Right hindlimb (tissue), 1 donor: ENCODE data around the gene SHROOM1.
"Not testable (repeated sequence)": the region's sequence is repeated elsewhere in the genome, so short reads cannot be mapped to it uniquely, and the experiment has no call there.

Experiments
- DNase-seq: peaks from one replicate; pipeline ENCODE4 v3.0.0-alpha.2; 2018

SHROOM1 gene

GRCh38 chr5:132830436-132831094 is at the start of gene SHROOM1:
Gene SHROOM1 (minus strand): TSS chr5:132830647. CDS start chr5:132826140, 4,507 bp downstream.
- DNase-seq, result peak; percentile 54

DNA sequence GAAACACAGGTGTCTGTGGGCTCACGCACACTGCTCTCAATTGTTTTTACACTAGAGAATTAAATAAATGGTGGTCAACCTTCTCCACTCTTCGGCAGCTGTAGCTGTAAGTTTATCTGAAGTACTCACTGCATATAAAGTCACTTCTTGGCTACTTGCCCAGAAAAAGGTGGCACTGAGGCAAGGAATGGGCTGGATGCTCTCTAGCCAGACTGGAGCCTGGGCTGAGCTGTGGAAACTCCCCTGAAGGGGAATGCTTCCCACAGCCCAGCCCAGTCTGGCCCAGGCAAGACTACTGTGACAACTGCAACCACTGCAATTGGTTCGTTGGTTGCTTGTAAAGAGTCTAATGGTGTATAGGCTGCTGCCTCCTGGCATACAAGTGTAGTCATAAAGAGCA is 47.5 kb upstream of the SHROOM1 start:
- no peak for DNase-seq

GRCh38 chr5:132877466-132877865 is 47.0 kb upstream of the SHROOM1 start:
- DNase-seq, result no peak

DNA sequence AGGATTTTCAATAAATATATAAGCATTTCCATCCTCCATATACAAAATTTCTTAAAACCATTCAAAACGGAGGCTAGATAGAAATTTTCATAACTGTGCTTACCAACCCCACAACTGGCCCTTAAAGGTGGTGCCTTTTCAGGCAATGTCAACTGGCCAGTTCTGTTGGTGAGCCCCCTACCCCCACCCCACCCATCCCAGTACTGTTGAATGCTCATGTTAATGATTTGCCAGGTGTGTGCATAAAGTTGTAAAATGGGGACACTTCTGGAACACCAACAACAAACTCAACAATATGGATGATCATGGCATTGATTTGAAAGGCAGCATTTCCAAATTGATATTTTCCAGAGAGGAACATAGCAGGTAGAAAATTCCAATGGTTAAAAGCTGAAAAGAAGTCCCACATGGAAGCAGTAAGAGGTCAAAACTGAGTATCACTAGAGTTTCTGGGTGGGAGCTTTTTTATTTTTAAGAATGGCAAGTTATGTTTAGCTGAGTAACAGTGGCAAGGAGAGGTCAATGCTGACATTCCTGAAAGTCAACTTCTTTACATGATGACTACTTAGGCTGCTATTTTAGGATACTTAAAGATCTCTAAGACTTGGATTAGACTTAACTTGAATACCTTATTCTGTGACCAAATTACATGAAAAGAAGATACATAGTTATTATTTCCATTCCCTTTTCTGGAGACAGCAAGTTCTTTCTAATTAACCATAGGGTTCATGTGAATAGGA is 45.7 kb upstream of the SHROOM1 start:
- no peak for DNase-seq

DNA sequence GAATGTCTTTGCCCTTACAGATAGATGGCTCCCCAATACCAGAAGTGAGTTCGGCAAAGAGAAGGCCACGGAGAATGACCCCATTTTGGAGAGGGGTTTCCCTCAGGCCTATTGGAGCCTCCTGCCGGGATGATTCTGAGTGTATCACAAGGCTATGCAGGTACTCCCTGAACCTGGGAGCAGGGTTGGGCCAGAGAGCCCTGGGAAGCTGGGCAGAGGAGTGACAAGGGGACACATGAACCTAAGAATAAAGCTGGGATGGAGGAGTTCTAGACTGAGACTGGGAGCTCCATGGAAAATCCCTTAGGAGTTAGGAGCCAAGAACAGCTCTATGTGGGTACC is 43.5 kb upstream of the SHROOM1 start:
- DNase-seq, result no peak

DNA sequence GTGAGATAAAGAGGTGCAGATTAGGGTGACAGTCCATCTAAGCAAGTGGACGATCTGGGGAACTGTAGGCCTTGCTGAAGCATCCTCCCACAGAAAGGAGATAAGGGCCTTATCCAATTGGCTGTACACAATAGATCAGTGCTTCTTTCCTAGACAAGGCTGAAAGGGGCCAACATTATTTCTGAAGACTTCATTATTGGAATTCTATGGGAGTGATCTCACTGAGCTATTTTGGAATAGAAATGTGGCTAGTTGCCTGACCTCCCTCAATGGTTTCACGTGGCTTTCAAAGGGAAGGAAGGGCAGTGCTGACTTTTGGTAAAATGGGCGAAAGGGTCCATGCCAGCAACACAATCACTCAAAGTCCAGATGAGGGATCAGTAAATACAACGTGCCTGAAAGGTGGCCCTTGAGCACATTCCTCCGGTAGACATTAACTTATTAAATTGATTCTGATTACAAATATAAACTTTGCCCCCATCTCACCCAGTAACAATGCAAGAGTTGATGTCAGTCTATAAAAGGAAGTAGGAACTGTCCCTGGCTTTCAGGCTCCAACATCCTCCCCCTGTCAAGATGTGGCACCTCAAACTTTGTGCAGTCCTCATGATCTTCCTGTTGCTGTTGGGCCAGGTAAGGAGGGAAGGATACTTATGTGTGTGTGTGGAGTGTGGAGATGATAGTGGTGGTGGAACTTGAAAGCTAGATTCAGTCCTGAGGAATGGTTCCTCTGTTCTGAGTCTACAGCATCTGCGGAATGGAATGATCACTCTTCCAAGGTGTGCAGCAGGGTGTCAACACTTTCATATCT is 42.9 kb upstream of the SHROOM1 start, which contains the start of gene LEAP2:
LEAP2 (plus strand) TSS at position 550 of the 811 bp plus-strand sequence; CDS start at position 577, 27 bp downstream.
- DNase-seq, result no peak

DNA sequence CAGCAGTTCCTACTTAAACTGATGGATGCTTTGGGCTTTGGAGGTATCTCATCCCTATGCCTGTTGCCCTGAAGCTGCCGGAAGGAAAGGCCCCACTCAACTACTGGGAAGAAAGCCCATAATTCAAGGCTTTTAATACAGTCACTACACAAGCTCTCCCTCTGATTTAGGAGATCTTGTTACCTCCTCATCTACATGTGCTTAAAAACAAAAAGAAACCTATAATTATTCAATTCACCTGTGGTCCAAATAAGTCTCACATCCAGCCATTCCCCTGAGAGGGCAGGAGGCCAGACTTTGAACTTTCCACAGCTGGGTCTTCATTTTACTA is 42.3 kb upstream of the SHROOM1 start:
- DNase-seq, result no peak

DNA sequence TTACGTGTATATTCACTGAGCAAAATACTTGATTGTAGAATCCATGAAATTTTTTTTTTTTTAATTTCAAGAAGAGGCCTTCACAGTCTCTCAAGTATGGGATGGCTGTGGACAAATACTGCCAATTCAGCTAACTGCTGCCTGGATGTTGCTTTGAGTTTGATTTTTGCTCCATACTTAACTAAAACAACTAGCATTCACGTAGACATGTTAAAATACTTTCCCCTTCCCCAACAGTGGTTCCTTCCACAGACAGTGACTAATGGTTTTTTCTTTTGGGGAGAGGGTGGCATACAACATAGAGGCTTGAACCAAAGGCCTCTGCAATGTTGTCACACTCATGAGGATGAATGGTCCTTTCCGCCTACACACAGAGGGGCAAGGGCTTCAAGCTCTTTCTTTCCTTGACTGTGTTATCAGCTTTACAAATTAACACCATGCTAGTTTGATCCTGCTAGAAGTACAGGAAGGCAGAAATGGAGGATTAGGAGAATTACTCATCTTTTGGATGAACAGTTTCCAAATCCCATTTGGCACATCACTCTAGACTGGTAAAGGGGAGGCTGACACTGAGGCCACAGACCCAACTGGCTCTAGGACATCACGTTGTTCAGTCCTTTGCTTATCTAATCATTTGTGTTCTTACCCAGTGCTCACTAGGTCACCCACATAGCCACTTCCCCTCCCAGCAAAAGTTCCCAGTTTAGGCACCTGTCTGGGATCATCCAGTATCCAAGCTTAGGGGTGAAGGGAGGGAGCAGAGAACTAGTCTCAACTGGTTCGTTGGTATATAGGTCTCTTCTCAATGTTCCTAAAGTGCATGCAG is 41.2 kb upstream of the SHROOM1 start:
- no peak for DNase-seq

DNA sequence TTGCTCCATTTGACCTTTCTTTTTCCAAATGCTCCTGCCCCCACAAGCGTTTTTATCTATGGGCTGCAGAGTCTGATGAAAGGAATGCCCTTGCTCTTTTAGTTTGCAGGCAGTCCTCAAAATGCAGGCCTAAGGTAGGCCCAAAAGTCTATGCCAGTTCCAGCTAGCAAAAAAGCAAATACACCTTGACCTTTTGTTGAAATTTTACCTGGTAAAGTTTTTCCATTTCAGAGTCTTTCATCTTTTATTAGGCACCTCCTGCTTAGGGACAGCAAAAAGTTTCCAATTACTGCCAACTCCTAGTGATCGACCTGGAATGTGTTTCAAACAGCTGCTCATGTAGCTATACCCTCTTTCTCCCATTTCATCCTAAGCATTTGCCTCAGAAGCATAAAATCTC is 40.4 kb upstream of the SHROOM1 start:
- no peak for DNase-seq

DNA sequence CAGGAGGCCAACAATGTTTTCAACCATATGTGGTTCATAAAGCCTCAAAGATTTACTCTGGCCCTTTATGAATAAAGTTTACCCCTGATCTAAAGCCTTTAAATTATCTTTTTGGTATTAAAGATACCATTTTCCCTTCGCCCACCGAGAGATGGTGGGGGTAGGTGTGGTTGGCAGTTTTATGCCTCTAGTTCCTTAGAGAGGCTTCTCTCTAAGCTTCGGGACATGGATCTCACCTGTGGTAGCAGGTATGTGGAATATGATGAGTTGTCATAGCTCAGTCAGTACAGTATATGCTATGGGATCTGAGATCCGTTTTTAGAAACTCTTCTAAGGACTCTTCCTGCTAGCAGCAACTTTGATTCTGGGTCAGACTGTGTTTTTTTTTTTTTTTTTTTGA is 38.3 kb upstream of the SHROOM1 start:
- DNase-seq, result no peak

DNA sequence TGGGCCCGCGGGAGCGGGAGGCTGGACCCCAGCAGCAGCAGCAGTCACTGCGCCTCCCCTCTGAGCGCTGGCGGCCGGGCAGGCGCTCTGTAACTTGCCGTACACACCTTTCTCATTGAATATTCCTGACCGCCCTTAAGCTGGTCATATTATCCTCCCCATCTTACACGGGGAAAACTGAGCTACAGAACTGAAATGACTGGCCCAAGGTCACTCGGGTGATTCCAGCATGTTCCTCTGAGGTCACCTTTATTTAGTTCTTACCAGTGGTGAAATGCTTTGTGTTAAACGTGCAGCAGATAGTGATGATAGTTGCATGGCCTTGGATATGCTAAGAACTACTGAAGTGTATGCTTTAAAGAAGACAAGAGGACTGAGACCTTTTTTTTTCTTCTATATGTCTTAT is 36.6 kb upstream of the SHROOM1 start:
- no peak for DNase-seq

- peak; percentile 98 for DNase-seq
These were observed 36.0 kb upstream of the SHROOM1 start, which contains the start of the genes GDF9 and UQCRQ for GRCh38 chr5:132866342-132867045. Gene GDF9 (minus strand): TSS chr5:132866469. CDS start chr5:132864533, 1,936 bp downstream. Gene UQCRQ (plus strand): TSS chr5:132866642. CDS start chr5:132866882, 240 bp downstream.

DNA sequence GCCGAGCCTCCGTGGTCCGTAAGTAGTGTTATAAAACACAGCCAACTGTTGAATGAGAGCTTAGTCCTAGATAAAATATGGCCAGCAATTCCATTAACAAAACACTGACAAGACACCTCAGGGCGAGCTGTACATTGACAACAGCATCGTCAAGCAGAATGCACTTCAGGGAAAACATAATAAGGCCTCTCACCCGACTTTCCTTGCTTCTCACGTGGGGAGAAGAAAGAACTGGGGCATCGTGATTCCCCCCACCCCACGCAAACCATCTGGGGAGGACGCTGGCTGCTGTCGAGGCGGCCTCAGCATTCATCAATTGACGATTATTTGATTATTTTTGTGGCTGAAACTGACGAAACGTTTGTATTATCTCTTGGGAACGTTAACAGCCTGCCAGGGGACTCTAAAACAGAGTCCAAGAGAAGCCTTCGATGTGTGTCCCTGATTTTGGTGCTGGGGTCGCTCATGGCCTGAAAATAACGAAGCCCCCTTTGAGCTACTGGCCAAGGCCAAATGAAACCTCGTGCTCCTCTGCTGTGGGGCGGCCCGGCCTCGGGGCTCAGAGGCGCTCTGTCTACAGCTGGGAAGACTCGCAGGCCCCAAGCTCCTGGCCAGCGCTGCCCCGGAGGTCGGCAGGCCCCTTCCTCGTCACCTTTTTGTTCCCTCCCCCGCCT is 35.4 kb upstream of the SHROOM1 start:
- no peak for DNase-seq

DNA sequence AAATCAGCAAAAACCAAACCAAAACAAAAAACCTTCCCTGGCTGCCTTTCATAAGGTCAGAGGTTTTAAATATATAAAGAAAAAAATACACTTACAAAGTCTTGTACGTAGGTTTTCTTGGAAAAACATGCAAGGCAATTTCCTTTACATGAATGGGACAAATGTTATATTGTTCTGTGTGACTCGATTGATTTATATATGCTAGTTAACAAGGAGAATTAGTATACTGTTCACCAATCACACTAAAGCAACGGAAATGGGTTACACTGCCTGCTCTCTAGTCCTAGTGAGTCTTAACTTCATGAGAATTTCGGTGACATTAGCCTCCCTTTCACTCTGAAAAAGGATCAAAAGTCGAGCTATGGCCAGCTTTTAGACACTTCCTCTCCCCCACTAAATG is 30.3 kb upstream of the SHROOM1 start:
- no peak for DNase-seq

GRCh38 chr5:132859889-132860437 is 29.5 kb upstream of the SHROOM1 start:
- no peak for DNase-seq

DNA sequence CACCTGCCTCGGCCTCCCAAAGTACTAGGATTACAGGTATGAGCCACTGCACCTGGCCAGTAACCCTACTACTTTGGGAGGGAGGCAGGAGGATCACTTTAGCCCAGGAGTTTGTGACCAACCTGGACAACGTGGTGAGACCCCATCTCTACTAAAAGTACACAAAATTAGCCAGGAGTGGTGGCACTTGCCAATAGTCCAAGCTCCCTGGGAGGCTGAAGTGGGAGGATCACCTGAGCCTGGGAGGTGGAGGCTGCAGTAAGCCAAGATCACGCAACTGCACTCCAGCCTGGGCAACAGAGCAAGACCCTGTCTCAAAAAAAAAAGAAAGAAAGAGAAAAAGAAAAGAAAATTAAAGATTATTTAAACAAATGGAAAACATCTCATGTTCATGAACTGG is 25.6 kb upstream of the SHROOM1 start:
- DNase-seq, result no peak

GRCh38 chr5:132854992-132855391 is 24.5 kb upstream of the SHROOM1 start:
- not testable (repeated sequence) for DNase-seq

DNA sequence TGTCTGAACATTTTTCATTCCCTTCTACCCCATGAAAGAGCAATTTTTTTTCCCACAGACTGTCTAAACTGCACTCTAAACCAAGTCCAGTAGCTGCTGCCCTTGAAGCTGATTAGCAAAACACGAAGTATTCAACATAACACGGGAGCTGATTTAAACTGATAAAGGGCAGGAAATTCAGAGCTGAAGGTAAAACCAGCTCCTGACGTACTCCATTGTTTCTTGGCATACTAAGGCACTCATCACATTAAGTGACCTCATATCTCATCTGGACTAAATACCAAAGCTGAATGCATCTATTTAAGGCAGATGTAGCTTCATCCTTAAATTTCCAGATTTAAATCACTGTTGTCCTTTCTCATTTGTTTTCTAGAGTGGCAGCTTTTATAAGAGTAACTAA is 23.9 kb upstream of the SHROOM1 start:
- no peak for DNase-seq

- no peak for DNase-seq
These were observed 23.3 kb upstream of the SHROOM1 start for GRCh38 chr5:132853790-132854189.

GRCh38 chr5:132853323-132853722 is 22.9 kb upstream of the SHROOM1 start:
- no peak for DNase-seq

GRCh38 chr5:132850066-132850465 is 19.6 kb upstream of the SHROOM1 start:
- no peak for DNase-seq
